ENCODE measurements around the gene OTC. TPM values are rescaled to one million over a fixed set of nuclear protein-coding genes. Genes with fewer than 3 reads are reported as not detected.

OTC gene
- polyA plus RNA-seq, 1 donor from 2014 or later = not detected

DNA sequence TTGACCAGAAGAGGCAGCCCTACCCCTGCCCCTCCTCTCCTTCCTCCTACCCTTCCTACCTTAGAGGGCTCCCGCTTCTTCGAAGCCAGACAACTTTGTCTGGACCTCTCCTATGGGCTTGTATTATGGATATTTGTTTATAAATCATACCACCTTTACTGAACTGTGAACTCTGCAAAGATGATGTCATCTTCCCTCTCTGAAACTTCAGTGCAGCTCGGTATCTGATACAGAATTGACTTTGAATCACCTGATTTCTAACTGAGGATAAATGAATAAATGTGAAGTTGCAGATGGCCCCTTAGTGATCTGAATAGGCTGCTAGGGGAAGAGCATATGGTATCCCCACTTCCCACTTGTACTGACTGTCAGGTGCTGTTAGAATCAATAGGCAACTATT lies 1.1 kb upstream of the OTC start:
- no peak overlapping the region for H3K4me2 ChIP-seq (ENCODE audit: low read length)
- H3F3A ChIP-seq (ENCODE audit: insufficient read depth, low read length, poor library complexity, severe bottlenecking) = no peaks in the 10 kb centered on the region
- no peaks in the 10 kb centered on the region for H3K27me3 ChIP-seq (ENCODE audit: insufficient read depth, low read depth, low read length)
- H3K9ac ChIP-seq (ENCODE audit: low read length) = no peak overlapping the region
- H3K9me3 ChIP-seq (ENCODE audit: low read length) = no peaks in the 10 kb centered on the region
- no peaks in the 10 kb centered on the region for H3K9me2 ChIP-seq (ENCODE audit: insufficient read depth, low read length)
- H3K79me2 ChIP-seq (replicated peaks; ENCODE audit: insufficient read depth, low read length) = no peaks in the 10 kb centered on the region
- H4K20me1 ChIP-seq (ENCODE audit: insufficient read depth) = no peaks in the 10 kb centered on the region
- H2AFZ ChIP-seq (ENCODE audit: low read depth, low read length) = no peak overlapping the region
- no peak overlapping the region for H3K4me3 ChIP-seq (ENCODE audit: low read length)
- TF ChIP-seq POLR2AphosphoS5 (IDR thresholded peaks at IDR 0.05) (no peak), MXI1 (conservative IDR thresholded peaks at IDR 0.05; ENCODE audit: poor library complexity, severe bottlenecking) (no peak), EP300 (conservative IDR thresholded peaks at IDR 0.05; ENCODE audit: poor library complexity, severe bottlenecking) (no peak), TAF1 (IDR thresholded peaks at IDR 0.05; ENCODE audit: low read depth) (no peak), EZH2 (IDR thresholded peaks at IDR 0.05; ENCODE audit: borderline replicate concordance, insufficient read depth, low read length, poor library complexity, severe bottlenecking) (no peak)
- TF ChIP-seq, protein P1, sequence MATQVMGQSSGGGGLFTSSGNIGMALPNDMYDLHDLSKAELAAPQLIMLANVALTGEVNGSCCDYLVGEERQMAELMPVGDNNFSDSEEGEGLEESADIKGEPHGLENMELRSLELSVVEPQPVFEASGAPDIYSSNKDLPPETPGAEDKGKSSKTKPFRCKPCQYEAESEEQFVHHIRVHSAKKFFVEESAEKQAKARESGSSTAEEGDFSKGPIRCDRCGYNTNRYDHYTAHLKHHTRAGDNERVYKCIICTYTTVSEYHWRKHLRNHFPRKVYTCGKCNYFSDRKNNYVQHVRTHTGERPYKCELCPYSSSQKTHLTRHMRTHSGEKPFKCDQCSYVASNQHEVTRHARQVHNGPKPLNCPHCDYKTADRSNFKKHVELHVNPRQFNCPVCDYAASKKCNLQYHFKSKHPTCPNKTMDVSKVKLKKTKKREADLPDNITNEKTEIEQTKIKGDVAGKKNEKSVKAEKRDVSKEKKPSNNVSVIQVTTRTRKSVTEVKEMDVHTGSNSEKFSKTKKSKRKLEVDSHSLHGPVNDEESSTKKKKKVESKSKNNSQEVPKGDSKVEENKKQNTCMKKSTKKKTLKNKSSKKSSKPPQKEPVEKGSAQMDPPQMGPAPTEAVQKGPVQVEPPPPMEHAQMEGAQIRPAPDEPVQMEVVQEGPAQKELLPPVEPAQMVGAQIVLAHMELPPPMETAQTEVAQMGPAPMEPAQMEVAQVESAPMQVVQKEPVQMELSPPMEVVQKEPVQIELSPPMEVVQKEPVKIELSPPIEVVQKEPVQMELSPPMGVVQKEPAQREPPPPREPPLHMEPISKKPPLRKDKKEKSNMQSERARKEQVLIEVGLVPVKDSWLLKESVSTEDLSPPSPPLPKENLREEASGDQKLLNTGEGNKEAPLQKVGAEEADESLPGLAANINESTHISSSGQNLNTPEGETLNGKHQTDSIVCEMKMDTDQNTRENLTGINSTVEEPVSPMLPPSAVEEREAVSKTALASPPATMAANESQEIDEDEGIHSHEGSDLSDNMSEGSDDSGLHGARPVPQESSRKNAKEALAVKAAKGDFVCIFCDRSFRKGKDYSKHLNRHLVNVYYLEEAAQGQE (IDR thresholded peaks at IDR 0.05; ENCODE audit: borderline replicate concordance) = no peak
- no peak overlapping the region for H3K27ac ChIP-seq (ENCODE audit: low read length)
- no peaks in the 10 kb centered on the region for H3K36me3 ChIP-seq (ENCODE audit: insufficient read depth, low read length)

- Histone ChIP-seq H3K79me2 (replicated peaks; ENCODE audit: insufficient read depth, low read length) (no peaks in the 10 kb centered on the region), H3K27ac (ENCODE audit: low read length) (no peak overlapping the region), H3K27me3 (ENCODE audit: insufficient read depth, low read depth, low read length) (no peaks in the 10 kb centered on the region), H3F3A (ENCODE audit: insufficient read depth, low read length, poor library complexity, severe bottlenecking) (no peaks in the 10 kb centered on the region), H3K4me3 (ENCODE audit: low read length) (no peak overlapping the region), H4K20me1 (ENCODE audit: insufficient read depth) (no peaks in the 10 kb centered on the region), H3K36me3 (ENCODE audit: insufficient read depth, low read length) (no peaks in the 10 kb centered on the region), H2AFZ (ENCODE audit: low read depth, low read length) (no peak overlapping the region), H3K9me3 (ENCODE audit: low read length) (no peaks in the 10 kb centered on the region), H3K9me2 (ENCODE audit: insufficient read depth, low read length) (no peaks in the 10 kb centered on the region), H3K9ac (ENCODE audit: low read length) (no peak overlapping the region), H3K4me2 (ENCODE audit: low read length) (no peak overlapping the region)
- no peak for TF ChIP-seq EZH2 (IDR thresholded peaks at IDR 0.05; ENCODE audit: borderline replicate concordance, insufficient read depth, low read length, poor library complexity, severe bottlenecking)
- no peak for TF ChIP-seq POLR2AphosphoS5 (IDR thresholded peaks at IDR 0.05)
- TF ChIP-seq EP300 (conservative IDR thresholded peaks at IDR 0.05; ENCODE audit: poor library complexity, severe bottlenecking) = no peak
- TF ChIP-seq CTCF (IDR thresholded peaks at IDR 0.05; ENCODE audit: poor library complexity, severe bottlenecking) = no peak
- TF ChIP-seq MXI1 (conservative IDR thresholded peaks at IDR 0.05; ENCODE audit: poor library complexity, severe bottlenecking) = no peak
- TF ChIP-seq, protein P1 (IDR thresholded peaks at IDR 0.05; ENCODE audit: borderline replicate concordance) = no peak
- no peak for TF ChIP-seq RAD21 (conservative IDR thresholded peaks at IDR 0.05)
- TF ChIP-seq TAF1 (IDR thresholded peaks at IDR 0.05; ENCODE audit: low read depth) = no peak
- no peak for TF ChIP-seq SMC3 (conservative IDR thresholded peaks at IDR 0.05; ENCODE audit: poor library complexity)
Measured at GRCh38 chrX:38356401-38356800, 4.0 kb downstream of the OTC start.
